SH-SY5Y (cell line): ENCODE data around the gene LRIG2.
A peak's percentile ranks its signal among the peaks of the same experiment; 100 is the strongest.

Experiments
- GATA2 ChIP-seq: IDR thresholded peaks from 2 replicates; pipeline ENCODE4 v1.6.1; 2011; ENCODE audit warnings: mild to moderate bottlenecking, low read depth, low read length
- GATA3 ChIP-seq: IDR thresholded peaks from 2 replicates; pipeline ENCODE4 v1.6.1; 2011; ENCODE audit warnings: low read depth, mild to moderate bottlenecking, low read length, moderate library complexity

Gene LRIG2

DNA sequence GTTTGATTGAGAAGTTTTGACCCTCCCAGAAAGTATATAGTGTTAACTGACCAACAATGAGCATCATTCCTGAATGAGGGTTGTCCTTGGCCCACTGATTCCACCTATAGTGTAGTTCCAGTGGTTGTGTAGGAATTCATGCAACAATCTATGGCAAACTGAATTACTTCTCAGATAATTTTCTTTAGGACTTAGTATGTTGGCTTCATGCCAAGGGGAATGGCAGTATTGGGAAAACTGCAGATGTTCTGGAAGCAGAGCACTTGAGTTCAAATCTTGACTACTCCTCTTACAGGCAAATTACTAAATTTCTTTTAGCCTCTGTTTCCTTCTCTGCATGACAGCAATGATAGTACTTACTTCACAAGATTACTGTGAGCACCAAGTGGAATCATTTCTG, 65.8 kb downstream of the LRIG2 start:
- TF ChIP-seq GATA3 (no peak), GATA2 (no peak)

GRCh38 chr1:113140176-113140575, 67.2 kb downstream of the LRIG2 start:
- TF ChIP-seq GATA3 (no peak), GATA2 (no peak)

DNA sequence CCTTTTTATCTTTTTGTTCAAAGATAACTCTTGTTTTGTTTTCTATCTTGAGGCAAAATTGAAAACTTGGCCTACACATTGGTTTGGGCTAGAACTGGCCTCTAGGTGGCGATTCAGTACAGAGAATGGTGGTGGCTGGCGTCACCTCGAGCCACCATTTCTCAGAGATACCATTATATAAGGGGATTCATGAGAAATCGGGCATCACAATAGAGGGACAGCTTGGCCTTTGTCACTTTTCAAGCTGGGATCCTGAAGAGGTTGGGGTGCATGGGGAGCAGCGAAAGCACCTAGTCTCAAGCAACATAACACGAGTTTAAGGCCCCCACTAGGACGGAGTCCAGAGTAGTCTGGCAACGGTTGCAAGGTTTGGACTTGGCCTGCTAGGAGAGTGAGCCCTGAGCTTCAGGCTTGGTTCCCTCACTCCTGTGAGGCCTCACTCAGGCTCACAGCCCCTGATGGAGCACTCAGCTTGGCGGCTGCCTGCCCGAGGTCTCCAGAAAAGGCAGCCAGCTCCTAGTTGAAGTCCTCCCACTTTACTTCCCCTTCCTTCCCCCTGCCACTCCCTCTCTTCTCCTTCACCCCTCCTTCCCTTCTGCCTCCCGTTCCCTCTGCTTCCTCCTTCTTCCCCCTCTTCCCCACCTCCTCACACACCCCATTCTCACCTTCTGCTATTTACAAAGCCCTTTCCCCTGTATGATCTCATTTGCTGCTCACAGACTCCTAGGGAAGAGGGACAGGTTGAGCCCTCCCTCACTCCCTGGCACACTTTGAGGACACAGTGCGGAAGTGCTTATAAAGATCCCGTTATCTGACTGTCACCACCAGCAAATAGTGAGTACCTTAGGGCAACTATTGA, 67.8 kb downstream of the LRIG2 start:
- TF ChIP-seq GATA3 = no peak
- TF ChIP-seq GATA2 = no peak

- no peak for TF ChIP-seq GATA2
- no peak for TF ChIP-seq GATA3
Observed at GRCh38 chr1:113141650-113142473, 68.9 kb downstream of the LRIG2 start.

DNA sequence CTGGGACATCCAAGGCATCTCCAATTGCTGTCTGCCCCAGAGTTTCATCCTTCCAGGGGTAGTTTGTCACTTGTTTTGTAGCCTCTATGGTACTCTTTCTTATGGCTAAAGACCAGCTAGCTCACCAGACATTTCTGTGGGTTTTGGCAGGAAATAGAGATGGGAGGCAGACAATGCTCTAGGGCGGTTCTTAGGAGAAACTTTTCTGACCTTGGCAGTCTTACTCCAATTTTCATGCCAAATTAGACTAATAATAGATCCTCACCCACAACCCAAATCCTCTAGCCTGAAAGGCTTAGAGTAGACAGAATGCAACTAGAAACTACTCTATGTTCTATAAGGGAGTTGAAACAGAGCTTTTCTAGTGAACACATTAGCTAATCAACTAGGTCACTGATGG, 69.8 kb downstream of the LRIG2 start:
- TF ChIP-seq GATA2 (no peak), GATA3 (no peak)

GRCh38 chr1:113146242-113147072, 73.5 kb downstream of the LRIG2 start:
- peak; percentile 100 for TF ChIP-seq GATA3
- peak; percentile 100 for TF ChIP-seq GATA2

GRCh38 chr1:113147073-113147625, 74.2 kb downstream of the LRIG2 start:
- no peak for TF ChIP-seq GATA2
- no peak for TF ChIP-seq GATA3

GRCh38 chr1:113147826-113148225, 74.8 kb downstream of the LRIG2 start:
- TF ChIP-seq GATA3 (no peak), GATA2 (no peak)

- TF ChIP-seq GATA3 = no peak
- TF ChIP-seq GATA2 = no peak
Observed at GRCh38 chr1:113153116-113153803, 80.3 kb downstream of the LRIG2 start.

- TF ChIP-seq GATA2 (no peak), GATA3 (no peak)
Observed at GRCh38 chr1:113156368-113156767, 83.4 kb downstream of the LRIG2 start.

DNA sequence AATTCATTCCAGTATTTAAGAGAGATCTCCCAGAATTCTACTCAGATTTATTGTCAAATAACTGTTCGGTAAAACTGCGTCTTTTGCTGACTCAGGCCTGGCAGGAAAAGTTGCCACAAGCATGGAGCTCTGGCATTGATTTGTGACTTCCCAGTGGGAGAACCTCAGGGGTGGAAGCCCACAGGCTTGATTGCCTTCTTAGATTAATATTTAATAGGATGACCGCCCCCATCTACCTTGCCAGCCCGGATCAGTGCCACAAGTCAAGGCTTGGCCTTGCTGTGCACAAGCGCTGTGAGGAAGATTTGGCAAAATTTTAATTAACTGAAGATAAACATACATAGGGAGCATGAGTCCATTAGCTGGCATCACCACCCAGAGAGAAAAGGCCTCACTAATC, 93.5 kb downstream of the LRIG2 start:
- no peak for TF ChIP-seq GATA3
- no peak for TF ChIP-seq GATA2

- TF ChIP-seq GATA2 = no peak
- TF ChIP-seq GATA3 = no peak
Observed at GRCh38 chr1:113168946-113169345, 95.9 kb downstream of the LRIG2 start.

- TF ChIP-seq GATA2 (no peak), GATA3 (no peak)
Observed at GRCh38 chr1:113169591-113169990, 96.6 kb downstream of the LRIG2 start.
